LNCaP clone FGC (cell line): ENCODE measurements around the gene ORMDL2.
"Not testable (repeated sequence)": the region's sequence is repeated elsewhere in the genome, so short reads cannot be mapped to it uniquely, and the experiment has no call there.

Experiments used
- DNase-seq: peaks from one replicate; pipeline ENCODE4 v3.0.0-alpha.2; 2011; ENCODE audit warnings: low read depth
- H3K4me3 ChIP-seq: 2 replicates; pipeline ENCODE4 v1.5.1; 2011; ENCODE audit warnings: mild to moderate bottlenecking, low read depth, low read length, control low read depth
- CTCF ChIP-seq: IDR thresholded peaks from 2 replicates; pipeline ENCODE4 v1.5.1; 2012; ENCODE audit warnings: mild to moderate bottlenecking; ENCODE audit not compliant: control insufficient read depth, insufficient read depth; ENCODE audit errors: extremely low read depth

ORMDL2 gene

GRCh38 chr12:55850893-55851292 is 33.1 kb downstream of the ORMDL2 start:
- no peak for TF ChIP-seq CTCF
- H3K4me3 ChIP-seq, result no peak overlapping the region
- DNase-seq, result no peak

DNA sequence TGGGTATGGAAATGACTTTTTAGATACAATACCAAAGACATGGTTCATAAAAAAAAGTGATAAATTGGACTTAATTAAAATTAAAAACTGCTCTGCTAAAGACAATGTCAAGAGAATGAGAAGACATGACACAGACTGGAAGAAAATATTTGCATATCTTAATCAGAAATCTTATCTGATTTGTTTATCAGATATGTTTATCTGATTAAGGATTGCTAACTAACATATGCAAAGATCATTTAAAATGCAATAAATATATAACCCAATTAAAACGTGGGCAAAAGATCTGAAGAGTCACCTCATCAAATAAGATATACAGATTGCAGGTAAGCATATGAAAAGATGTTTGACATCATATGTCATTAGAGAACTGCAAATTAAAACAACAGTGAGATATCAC is 34.9 kb downstream of the ORMDL2 start:
- no peak for TF ChIP-seq CTCF
- no peak for DNase-seq

DNA sequence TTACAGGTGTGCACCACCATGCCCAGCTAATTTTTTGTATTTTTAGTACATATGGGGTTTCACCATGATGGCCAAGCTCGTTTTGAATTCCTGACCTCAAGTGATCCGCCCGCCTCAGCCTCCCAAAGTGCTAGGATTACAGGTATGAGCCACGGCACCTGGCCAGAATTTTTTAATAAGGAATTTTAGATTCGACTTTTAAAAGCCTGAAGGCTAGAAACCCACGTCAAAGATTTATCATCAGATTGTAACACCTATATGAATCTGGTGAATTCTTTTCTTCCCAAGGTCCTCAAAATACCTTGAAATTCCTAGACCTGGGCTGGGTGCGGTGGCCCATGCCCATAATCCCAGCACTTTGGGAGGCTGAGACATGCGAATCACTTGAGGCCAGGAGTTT is 43.6 kb downstream of the ORMDL2 start:
- DNase-seq, result no peak
- no peak for TF ChIP-seq CTCF
- no peak overlapping the region for H3K4me3 ChIP-seq

More for the DNA sequence above, 34.9 kb downstream of the ORMDL2 start:
- H3K4me3 ChIP-seq, result no peak overlapping the region

GRCh38 chr12:55861871-55862270 is 44.0 kb downstream of the ORMDL2 start:
- no peak for TF ChIP-seq CTCF
- no peak overlapping the region for H3K4me3 ChIP-seq
- no peak for DNase-seq

DNA sequence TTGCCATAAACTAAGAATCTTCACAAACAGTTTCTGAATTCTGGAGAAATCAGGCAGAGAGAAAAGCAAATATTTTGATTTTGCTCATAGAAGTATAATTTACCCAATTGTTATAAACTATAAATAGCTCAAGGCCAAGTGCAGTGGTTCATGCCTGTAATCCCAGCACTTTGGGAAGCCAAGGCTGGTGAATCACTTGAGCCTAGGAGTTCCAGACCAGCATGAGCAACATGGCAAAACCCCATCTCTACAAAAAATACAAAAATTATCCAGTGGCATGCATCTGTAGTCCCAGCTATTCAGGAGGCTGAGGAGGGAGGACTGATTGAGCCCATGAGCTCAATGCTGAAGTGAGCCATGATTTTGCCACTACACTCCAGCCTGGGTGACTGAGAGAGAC is 44.4 kb downstream of the ORMDL2 start:
- DNase-seq, result no peak
- TF ChIP-seq CTCF, result no peak
- H3K4me3 ChIP-seq, result no peak overlapping the region

DNA sequence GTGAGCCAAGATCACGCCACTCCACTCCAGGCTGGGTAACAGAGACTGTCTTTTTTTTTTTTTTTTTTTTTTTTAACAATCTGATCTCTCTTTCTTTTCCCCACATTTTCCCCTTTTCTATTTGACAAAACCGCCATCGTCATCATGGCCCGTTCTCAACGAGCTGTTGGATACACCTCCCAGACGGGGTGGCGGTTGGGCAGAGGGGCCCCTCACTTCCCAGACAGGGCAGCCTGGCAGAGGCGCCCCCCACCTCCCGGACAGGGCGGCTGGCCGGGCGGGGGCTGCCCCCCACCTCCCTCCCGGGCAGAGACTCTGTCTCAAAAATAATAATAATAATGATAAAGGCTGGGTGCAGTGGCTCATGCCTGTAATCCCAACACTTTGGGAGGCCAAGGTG is 45.1 kb downstream of the ORMDL2 start:
- not testable (repeated sequence) for H3K4me3 ChIP-seq, DNase-seq

GRCh38 chr12:55865327-55865726 is 47.5 kb downstream of the ORMDL2 start:
- H3K4me3 ChIP-seq, result no peak overlapping the region
- TF ChIP-seq CTCF, result no peak

DNA sequence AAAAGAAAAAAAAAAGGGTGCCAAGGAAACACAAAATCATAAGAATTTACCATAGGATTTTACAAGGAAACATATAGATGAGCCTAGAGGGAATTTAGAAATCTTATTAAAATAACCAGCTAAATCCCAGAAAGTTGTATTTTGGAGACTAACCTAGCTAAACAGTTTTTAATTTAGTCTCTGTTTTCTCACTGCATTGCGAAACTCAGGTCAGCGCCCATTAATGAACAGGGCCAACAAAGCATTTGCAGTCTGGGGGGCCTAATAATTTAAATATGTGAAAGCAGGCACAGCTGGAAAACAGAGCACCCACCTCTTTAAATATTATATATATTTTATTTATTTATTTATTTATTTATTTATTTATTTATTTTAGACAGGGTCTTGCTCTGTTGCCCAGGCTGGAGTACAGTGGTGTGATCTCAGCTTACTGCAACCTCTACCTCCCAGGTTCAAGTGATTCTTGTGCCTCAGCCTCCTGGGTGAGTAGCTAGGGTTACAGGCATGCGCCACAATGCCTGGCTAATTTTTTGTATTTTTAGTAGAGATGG is 48.7 kb downstream of the ORMDL2 start:
- not testable (repeated sequence) for DNase-seq, H3K4me3 ChIP-seq

More at GRCh38 chr12:55865327-55865726, 47.5 kb downstream of the ORMDL2 start:
- no peak for DNase-seq
